Measurements from ENCODE around the gene KLF5.
A peak's percentile ranks its signal among the peaks of the same experiment; 100 is the strongest.
"Not testable (repeated sequence)": the region's sequence is repeated elsewhere in the genome, so short reads cannot be mapped to it uniquely, and the experiment has no call there.

Gene KLF5

DNA sequence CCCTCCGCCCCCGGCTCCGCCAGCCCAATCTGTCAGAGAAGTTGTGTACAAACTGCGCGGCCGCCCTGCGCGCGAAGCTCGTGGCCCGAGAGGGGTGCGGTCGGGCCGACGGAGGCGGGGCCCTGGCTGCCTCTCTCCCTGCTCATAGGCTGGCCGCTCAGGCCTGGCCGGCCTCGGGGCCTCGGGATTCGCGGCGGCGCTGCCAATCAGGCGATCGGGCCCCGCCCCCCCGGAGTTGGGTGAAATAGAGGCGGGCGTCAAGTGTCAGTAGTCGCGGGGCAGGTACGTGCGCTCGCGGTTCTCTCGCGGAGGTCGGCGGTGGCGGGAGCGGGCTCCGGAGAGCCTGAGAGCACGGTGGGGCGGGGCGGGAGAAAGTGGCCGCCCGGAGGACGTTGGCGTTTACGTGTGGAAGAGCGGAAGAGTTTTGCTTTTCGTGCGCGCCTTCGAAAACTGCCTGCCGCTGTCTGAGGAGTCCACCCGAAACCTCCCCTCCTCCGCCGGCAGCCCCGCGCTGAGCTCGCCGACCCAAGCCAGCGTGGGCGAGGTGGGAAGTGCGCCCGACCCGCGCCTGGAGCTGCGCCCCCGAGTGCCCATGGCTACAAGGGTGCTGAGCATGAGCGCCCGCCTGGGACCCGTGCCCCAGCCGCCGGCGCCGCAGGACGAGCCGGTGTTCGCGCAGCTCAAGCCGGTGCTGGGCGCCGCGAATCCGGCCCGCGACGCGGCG, at the start of gene KLF5:
Gene KLF5, plus strand, starts transcription at position 270 of the 724 bp plus-strand sequence. Its CDS starts 323 bp downstream, at position 593.
- peak; percentile 98 for DNase-seq

DNA sequence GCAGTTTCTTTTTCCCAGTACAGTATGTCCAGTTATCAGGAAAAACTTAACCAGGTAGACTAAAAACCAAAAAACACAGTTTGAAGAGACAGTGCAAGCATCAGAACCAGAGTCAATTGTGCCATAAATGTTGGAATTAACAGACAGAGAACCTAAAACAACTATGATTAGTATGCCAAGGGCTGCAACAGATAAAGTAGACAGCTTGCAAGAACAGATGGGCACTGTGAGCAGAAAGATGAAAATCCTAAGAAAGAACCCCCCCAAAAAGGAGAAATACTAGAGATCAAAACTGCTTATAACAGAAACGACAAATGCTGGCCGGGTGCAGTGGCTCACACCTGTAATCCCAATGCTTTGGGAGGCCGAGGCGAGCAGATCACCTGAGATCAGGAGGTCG, 47.1 kb upstream of the KLF5 start:
- DNase-seq = no peak

DNA sequence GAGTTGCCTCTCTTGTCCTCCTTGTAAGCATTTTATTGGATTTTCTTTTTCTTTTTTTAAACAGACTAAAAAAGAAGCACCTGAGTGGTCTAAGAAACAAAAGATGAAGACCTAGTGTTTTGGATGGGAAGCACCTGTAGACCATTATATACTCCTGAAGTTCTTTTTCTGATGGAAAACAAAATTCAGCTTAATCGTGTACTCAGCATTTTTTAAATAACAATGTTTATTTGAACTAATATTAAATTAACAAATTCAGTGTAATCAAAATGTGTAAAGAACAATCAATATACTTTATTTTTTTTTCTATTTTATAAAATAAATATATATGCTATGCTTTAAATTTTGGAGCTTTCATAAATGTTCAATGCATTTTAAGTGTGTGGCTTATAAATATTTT, 43.0 kb upstream of the KLF5 start:
- DNase-seq = no peak

DNA sequence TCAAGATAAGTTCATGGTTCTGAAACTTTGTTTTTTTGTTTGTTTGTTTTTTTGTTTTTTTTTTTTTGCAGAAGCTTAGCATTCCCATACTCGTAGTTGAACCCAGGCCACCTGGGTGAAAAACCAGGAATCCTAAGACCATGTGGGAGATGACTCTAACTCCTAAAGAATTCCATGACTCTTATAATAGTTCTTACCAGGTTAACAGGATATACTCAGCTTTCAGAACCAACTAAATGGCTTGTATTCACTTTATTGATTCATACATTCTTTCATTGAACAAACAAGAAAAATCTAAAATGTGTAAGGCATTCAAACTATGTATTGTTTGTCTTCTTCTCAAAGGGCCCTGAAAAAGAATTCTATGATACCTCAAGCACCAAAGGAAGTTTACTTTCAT, 40.5 kb upstream of the KLF5 start:
- DNase-seq = no peak

DNA sequence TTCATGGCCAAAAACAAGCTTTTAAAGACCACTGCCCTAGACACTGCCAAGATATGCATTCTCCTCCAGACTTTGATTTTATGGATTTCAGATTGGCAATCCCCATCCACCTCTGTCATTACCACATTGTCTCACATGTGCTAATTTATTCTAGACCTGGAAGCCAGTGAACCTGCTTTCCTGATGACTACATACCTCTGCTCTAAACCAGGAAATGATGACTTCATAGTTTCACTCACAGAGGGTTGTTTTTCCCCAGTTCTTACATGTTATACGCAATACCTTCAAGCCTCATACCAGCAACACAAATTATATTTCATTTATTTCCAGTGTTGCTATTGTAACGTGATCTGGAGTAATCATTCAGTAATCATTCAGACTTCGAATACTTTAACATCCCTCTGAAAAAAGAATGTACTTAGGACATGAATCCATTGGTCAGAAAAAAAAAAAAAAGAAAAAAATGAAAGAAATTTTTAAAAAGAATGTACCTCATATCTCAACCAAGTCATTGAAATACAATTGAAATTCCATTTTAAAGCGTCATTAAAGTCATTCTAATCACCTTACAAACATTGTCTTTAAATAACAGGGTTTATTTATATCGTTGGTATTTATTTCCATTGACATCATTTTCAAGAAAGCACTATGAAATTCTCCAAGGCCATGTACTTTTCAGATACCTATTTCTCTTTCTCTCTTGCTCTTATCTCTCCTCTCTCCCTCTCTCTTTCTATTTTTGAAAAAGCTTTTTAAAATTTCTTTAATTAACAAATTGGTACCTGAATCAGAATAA, 33.4 kb upstream of the KLF5 start:
- DNase-seq = no peak

DNA sequence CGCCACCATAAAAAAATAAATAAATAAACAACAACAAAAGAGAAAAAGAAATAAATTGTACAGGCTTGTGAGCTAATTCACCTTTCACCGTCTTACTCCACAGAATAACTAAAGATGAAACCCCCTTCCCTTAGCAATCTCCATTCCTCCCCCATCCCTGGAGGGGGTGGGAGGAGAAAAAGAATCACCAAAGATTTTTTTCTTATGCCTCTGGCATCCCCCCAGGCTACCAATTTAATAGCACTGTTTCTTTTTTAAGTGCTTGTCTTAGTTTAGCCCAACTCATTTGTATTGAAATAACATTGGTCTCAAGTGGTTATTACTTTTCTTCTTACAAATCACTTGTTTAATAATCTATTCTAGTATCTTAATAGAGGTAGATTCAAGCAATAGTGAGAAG, 23.9 kb upstream of the KLF5 start:
- no peak for DNase-seq

DNA sequence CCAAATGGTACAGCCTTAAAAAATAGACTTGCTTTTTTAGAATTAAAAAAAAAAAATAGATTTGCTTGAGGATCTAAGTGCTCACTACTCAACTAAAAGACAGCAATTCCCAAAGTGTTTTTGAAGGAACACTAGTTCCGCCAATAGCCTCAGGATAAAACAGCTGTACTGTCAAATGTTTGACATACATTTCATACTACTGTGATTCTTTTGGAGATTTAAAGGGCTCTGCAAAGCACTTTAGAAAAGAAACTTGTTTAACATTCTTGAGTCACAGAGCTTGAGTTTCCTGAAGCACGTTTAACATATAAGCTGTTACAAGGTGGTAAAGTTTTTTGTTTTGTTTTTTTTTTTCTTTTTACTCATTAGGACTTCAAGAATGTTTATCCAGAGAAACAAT, 23.1 kb upstream of the KLF5 start:
- no peak for DNase-seq

DNA sequence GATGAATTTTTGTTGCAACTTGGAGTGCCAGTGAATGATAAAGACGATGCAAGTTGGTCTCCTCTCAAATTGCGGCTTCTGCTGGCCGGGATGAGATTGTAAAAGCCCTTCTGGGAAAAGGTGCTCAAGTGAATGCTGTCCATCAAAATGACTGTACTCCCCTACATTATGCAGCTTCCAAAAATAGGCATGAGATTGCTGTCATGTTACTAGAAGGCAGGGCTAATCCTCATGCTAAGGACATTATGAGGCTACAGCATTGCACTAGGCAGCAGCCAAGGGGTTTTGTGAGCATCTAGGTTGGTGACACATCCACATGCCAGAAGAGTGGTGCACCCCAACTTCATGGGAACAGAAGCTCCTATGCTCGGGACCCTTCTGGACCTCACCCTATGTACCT, 22.2 kb upstream of the KLF5 start:
- DNase-seq = no peak

DNA sequence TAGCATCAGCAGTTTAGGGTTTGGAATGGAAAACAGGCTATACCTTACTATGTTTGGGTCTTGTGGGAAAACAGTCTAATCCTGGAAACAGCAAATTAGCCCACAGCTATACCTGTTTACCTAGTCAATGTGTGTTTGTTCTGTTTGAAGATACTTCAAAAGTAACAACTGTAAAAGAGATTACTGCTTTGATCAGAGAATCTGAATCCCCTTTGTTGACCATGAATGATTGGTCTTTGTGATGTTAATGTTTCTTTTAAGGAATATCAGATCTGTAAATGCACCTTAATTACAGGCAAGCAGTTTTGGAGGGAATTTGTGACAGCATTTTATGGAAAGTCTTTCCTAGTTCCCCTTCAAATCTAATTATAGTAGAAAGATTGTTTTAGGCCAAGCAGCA, 20.7 kb upstream of the KLF5 start:
- no peak for DNase-seq

GRCh38 chr13:73039201-73040108, 19.4 kb upstream of the KLF5 start:
- DNase-seq = no peak

GRCh38 chr13:73040484-73040883, 18.3 kb upstream of the KLF5 start:
- DNase-seq = no peak

DNA sequence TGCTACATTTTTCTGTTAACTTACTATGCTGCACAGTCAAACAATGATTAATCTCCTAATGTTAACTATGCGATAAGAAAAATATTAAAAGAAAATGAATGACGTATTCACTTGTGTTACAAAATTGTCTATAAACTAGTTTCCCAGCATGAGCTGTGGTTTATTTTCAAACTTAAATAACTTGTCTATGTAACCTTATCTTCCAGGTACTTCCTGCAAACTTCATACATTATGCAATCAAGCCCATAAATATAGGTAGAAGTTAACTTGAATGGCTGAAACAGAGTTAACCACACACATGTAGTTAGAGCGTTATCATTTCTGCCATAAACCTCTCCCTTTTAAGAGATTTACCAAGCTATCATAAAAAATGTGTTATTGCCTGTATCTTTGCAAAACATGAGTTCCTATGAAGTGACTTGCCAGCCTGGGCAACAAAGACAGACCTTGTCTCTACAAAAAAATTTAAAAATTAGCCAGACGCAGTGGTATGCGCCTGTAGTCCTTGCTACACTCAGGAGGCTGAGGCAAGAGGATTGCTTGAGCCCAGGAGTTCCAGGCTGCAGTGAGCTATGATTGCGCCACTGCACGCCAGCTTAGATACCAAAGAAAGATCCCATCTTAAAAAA, 17.7 kb upstream of the KLF5 start:
- DNase-seq = no peak

- no peak for DNase-seq
Observed at GRCh38 chr13:73045031-73045430, 13.8 kb upstream of the KLF5 start.

- not testable (repeated sequence) for DNase-seq
Observed at GRCh38 chr13:73048615-73049014, 10.2 kb upstream of the KLF5 start.

GRCh38 chr13:73054712-73055111, 4.1 kb upstream of the KLF5 start:
- DNase-seq = no peak

GRCh38 chr13:73055813-73056564, 2.8 kb upstream of the KLF5 start:
- no peak for DNase-seq

- no peak for DNase-seq
Observed at GRCh38 chr13:73056565-73056962, 2.2 kb upstream of the KLF5 start.

DNA sequence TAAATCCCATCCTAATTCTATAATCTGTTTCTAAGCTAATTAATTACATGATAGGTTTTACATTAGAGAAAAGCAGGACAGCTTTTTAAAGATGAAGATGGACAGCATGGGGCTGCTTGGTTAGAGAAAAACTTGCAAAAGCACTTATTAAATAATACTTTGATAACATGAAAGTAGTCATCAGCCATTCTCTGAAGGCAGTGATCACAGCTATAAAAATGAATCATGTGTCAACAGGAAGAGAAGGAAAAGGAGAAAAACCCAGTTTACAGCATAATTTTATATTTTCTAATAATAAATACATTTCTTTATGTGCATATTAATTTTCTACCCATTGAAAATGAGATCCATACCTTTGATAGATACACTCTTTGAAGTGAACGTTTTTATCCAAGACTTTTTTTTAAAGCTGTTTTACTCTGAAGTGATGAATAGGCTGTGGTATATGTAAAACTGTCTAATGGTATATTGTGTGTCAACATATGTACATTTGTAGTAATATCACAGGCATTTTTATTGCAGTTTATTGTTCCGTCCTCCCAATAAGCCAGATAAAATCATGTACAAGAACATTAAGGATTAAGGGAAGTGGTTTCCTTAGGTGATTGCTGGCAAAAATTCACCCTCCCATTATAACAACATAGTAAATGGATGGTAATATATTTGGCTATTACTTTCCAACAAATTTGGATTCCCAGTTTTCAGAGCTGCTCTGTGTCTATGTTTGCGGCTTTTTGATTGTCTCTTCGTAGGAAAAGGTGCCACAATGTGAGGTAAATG, 1.3 kb upstream of the KLF5 start:
- DNase-seq = no peak

- DNase-seq = no peak
Observed at GRCh38 chr13:73058064-73058313, 816 bp upstream of the KLF5 start.

GRCh38 chr13:73058432-73058735, 421 bp upstream of the KLF5 start:
- DNase-seq = no peak

DNA sequence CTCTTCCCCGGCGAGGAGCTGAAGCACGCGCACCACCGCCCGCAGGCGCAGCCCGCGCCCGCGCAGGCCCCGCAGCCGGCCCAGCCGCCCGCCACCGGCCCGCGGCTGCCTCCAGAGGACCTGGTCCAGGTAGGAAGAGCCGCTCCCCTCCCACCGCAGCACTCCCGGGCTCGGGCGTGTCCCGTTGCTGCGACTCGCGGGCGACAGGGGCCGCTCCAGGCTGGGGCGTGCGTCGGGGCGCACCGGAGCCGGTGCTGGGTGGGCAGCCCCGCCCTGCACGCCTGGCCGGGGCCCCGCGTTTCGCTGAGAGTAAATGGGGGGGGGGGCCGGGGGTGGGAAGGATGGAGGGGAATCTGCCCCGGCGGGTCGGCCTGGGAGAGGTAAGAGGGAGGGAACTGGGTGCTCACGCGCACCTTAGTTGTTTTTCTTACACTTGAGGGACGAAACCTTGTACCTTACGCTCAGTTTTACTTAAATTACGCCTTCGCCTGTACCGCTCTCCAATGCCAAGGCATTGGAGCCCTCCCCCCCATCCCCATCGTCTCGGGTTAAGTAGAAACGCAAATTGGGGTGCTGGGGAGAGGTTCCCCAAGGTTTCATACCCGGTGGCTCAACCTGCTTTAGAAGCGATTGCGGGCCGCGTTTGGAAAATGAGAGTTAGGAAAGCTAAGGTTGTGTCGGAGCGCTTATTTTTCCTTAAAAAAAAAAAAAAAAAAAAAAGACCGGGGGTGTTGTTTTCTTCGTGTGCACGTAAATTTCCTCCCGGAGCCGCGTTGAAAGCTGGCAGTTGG, 850 bp downstream of the KLF5 start:
- peak; percentile 51 for DNase-seq
